NCI-H2196 (cell line): ENCODE data around the gene LAPTM5.
A peak's percentile ranks its signal among the peaks of the same experiment; 100 is the strongest.
"Not testable (repeated sequence)": the region's sequence is repeated elsewhere in the genome, so short reads cannot be mapped to it uniquely, and the experiment has no call there.

Source experiments
- DNase-seq: peaks from one replicate; lab custom pipeline; 2025; ENCODE audit not compliant: unreplicated experiment; lab: John Stamatoyannopoulos, UW

Gene LAPTM5

GRCh38 chr1:30757352-30758120, at the start of gene LAPTM5:
LAPTM5 (minus strand) TSS chr1:30757774; CDS start chr1:30757745, 29 bp downstream.
- no peak for DNase-seq

GRCh38 chr1:30806381-30807317, 49.1 kb upstream of the LAPTM5 start:
- no peak for DNase-seq

- DNase-seq: no peak
These were observed 47.9 kb upstream of the LAPTM5 start for GRCh38 chr1:30805304-30806003.

GRCh38 chr1:30804822-30805221, 47.2 kb upstream of the LAPTM5 start:
- no peak for DNase-seq

DNA sequence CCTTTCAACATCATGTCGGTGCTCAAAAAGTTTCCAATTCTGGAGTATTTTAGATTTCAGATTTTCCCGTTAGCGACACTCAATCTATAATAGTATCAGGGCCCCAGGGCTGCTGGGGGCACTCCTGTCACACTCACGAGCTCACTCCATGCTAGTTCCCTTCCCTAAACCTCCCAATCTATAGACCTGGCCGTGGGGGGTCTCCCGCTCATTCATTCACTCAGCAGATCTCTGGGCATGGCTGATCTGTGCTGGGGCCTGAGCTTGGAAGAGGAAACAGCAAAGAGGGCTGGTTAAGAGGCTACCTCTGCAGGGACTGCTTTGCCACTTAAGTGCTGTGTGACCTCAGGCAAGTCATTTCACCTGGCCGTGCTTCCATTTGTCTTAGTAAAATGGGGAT, 46.8 kb upstream of the LAPTM5 start:
- DNase-seq: no peak

DNA sequence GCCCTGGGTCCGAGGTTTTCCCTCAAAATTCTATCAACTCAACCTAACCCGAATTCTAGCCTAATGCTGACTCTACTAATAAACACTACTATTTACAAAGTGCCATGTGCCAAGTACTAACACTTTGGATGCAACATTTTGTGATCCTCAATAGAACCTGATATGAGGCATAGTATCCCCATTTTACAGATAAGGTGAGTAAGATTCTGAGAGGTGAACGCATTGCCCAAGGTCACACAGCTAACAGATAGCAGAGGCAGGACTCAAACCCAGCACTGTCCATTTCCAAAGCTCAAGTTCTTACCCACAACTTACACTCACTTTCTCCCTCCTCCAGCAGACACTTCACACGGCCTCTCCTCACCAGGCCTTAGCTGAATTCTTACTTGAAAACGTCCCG, 46.0 kb upstream of the LAPTM5 start:
- DNase-seq: no peak

DNA sequence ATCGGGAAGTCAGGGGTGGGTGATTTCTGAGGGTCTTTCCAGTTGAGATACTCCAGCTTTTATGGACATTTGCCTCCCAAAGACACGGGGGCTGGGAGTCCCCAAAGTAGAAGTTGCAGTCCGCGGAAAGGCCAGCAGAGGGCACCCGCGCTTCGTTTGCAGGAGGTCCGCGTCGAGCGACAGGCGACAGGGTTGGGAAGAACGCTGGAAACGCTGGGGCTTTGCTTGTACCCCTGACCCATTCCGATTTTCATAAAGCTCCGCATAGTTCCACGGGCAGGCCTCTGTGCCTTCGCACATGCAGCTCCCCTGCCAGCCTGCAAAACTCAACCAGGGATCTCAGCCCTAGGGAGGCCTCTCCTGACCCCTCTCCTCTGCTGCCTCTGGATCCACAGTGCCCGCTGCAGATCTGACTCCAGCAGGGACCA, 44.2 kb upstream of the LAPTM5 start:
- DNase-seq: peak; percentile 84

DNA sequence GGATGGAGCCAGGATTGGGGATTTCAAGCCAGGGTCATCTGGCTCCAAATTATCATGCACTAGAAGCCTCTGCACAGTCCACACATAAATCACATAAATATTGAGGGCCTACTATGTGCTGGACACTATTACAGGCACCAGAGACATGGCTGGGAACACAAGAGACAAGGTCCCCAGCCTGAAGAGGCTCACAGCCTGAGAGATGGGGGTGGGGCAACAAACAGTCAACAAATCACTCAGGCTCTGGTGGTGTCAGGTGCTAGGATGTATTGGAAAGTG, 41.6 kb upstream of the LAPTM5 start:
- DNase-seq: no peak

DNA sequence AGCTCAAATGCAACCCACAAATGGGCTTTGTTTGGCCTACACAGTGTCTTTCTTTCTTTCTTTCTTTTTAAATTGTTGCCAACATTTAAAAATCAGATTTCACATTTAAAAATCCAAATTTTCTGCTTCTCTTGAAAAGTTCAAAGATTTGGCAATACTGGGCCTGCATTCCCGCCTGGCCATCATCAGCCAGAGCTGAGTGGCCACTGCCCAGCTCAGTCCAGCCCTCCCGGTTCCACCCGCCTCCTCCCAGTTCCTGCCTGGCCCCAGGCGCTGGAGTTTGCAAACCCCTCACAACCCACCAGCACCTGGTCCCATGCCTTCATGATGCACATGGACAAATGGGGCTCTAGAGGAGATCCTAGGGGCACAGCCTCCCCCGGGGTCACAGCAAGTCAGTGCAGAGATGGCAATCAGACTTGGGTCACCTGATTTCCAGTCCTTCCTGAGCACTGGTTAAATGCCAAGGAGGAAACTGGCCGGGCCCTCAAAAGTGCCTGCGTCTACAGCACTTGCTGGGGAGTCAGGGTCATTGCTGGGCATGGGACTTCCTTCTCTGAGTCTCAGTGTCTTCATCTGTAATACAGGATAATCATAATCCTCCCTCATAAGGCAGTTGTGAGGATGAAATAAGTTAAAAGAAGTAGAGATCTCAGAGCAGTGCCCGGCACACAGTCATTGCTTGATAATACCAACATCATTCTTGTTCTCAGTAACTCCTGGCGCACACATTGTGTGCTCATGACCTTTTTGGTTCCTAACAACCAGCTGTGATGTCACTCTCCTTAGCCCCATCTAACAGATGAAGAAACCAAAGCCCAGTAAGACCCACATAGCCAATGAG, 41.0 kb upstream of the LAPTM5 start:
- DNase-seq: peak; percentile 20

DNA sequence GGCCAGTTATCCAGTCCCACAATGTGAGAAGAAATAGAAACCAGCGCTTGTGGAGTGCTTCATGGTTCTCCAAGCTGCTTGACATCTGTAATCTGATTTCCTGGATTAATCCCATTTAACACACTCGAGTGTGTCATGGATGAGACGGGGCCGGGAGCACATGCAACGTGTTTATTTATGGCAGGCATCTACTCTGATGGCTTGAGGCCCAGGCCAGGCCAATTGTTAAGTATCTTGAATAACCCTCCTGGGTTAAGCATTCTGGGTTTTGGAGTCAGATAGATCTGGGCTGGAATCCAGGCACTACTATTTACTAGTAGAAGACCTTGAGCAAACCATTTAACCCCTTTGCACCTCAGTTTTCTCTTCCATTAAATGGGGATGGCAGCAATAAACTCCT, 37.5 kb upstream of the LAPTM5 start:
- DNase-seq: peak; percentile 27

- no peak for DNase-seq
These were observed 36.7 kb upstream of the LAPTM5 start for GRCh38 chr1:30794260-30794659.

GRCh38 chr1:30793209-30793608, 35.6 kb upstream of the LAPTM5 start:
- no peak for DNase-seq

DNA sequence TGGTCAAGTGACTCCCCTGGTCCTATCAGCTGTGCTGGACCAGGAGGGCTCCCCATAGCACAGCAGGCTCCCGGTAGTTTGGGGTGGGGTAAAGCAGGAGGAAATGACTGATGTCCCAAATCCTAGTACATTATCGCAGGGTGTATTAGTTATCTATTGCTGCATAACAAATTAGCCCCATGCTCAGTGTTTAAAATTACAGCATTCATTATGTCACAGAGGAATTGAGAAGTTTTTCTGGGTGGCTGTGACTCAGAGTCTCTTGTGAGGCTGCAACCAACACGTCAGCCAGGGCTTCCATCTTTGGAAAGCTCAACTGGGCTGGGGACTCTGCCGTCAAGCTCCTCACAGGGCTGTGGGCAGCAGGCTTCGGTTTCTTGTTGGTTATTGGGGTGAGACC, 34.3 kb upstream of the LAPTM5 start:
- no peak for DNase-seq

GRCh38 chr1:30790850-30791778, 33.5 kb upstream of the LAPTM5 start:
- DNase-seq: no peak

- DNase-seq: not testable (repeated sequence)
These were observed 32.6 kb upstream of the LAPTM5 start for GRCh38 chr1:30790256-30790525.

DNA sequence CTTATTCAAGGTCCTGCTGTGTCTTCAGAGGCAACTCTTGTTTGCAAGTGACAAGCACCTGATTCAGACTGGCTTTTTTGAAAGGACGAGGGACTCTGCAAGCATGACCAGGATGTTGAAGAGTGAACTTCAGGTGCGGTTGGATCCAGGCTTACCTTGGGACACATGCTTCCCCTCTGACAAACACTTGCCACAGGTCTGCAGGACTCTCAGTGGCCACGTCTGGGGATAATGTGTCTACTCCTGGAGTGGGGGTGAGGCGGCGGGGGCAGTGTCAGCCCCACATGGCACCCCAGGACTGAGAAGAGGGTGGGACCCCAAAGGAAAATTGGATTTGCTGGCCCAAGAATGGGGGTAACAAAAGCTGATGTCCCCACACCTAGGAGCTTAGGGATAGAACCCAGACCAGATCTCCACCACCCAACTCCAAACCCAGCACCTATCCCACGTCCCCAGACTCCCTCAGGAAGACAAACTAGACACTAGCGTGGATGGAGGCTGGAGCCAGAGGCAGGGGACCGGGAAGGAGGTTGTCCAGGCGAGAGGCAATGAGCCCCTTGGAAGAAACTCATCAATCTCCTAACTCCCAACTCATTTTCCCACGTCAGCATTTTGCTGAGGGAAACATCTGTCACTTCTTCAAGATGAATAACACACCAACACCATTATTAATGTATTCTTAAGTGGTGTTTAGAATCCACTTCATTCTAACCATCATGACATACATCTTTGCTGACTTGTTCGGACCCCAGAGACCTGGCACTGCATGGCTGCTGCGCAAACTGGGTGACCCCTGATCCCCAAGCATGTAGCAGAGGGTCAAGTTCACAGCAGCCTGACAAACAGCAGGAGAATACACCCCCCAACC, 32.0 kb upstream of the LAPTM5 start:
- DNase-seq: no peak

DNA sequence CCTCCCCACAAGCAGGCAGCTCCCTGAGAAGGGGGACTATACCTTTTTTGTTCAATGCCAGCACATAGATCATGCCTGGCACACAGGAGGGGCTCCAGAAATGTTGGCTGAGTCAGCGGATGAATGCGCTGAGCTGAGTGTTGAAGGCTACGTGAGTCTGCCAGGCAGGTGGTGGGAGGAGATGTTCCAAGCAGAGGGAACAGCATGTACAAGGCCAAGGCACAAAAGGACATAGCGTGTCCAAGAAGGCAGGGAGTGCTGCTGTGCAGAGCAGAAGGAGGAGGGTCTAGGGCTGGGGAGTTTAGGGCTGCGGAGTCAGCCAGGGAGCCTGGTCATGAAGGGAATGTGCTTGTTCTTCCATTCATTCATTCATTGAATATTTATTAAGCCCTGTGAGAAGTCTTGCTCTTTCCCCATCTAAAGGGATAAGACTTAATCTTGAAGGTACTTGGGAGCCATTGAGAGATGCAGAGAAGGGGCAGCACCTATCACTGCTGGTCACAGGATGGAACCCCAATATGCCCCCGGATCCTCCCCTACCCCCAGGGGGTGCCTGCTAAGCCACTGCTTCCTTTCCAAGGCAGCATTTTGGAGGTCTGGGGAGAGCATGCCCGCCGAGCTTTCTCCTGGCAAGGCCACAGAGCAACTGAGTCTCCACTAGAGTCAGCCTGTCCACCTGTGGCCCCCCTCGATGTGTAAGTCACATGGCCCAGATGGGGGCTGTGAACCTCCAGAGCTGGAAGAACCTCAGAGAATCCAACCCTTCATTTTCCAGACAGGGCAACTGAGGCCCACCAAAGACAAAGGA, 31.2 kb upstream of the LAPTM5 start:
- DNase-seq: no peak

DNA sequence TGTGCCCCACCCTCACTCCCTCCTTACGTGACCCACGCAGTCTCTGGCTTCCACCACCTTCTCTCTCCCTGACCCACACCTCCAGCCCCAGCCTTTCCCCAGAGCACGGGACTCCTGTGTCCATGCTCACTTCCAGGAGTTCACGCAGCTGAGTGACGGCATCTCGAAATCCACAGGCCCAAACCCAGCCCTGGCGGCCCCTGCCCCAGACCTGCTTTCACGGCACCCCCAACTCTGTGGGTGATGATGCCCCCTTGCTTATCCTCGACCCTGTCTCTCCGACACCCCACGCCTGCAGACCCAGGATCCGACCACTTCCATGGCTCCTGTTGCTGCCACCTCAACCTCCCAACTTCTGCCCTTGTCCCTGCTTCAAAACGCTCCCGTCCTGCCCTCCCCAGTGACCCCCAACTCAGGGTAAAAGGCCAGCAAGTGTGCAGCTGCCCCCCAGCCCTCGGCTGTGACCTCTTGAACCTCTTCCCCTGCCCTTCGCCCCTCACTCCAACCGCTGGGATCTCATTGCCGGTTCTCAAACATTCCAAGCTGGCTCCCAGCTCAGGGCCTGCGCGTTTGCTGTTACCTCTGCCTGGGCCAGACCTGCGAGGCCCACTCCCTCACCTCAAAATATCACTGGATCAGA, 30.4 kb upstream of the LAPTM5 start:
- no peak for DNase-seq
